GM10266 (cell line): ENCODE measurements around the gene DTD2.

Experiments used
- DNase-seq: peaks from one replicate; pipeline ENCODE4 v3.0.0; 2012; ENCODE audit errors: extremely low spot score
- TF ChIP-seq, protein P1 (sequence below): IDR thresholded peaks from 2 replicates; pipeline ENCODE4 v1.5.1; 2012; ENCODE audit warnings: mild to moderate bottlenecking, low read depth; ENCODE audit not compliant: control insufficient read depth, insufficient read depth; ENCODE audit errors: missing control alignments

DTD2 gene

DNA sequence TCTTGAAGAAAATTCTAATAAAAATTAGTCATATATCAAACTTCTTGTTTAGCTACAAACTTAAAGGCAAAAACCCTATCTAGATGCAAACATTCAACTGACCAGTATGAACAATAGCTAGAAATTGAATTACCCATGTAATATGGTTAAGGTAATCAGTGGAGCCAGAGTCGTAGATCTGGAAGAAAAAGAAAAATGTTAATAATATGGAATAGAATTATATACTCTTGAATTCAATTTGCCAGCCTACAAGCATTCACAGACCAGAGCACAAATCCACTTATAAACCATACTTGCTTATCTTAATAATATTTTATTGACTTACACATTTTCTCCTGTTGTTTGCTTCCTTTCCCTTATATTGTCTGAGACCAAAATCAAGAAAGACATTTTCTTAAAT lies 29.3 kb downstream of the DTD2 start:
- DNase-seq, result no peak
- TF ChIP-seq, protein P1, sequence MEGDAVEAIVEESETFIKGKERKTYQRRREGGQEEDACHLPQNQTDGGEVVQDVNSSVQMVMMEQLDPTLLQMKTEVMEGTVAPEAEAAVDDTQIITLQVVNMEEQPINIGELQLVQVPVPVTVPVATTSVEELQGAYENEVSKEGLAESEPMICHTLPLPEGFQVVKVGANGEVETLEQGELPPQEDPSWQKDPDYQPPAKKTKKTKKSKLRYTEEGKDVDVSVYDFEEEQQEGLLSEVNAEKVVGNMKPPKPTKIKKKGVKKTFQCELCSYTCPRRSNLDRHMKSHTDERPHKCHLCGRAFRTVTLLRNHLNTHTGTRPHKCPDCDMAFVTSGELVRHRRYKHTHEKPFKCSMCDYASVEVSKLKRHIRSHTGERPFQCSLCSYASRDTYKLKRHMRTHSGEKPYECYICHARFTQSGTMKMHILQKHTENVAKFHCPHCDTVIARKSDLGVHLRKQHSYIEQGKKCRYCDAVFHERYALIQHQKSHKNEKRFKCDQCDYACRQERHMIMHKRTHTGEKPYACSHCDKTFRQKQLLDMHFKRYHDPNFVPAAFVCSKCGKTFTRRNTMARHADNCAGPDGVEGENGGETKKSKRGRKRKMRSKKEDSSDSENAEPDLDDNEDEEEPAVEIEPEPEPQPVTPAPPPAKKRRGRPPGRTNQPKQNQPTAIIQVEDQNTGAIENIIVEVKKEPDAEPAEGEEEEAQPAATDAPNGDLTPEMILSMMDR, result no peak

DNA sequence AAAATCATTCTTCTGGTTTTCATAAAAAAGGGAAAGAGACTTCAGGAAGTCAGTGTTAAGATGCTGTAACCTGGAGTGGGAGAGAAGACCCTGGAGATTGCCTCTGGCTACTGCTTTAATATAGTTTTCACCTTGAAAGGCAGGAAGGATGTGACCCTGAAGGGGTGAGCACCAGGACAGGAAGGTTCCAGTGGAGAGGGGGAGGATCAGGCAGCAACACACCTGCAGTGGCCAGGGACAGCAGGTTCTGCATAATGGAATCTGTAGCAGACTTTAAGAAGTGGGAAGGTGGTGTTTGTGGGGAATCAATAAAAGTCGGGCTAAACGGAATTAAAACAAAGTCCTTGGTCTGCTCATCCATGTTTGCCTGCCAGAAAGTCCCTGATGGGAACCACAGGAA lies 30.6 kb downstream of the DTD2 start:
- TF ChIP-seq, protein P1, result no peak
- DNase-seq, result no peak

DNA sequence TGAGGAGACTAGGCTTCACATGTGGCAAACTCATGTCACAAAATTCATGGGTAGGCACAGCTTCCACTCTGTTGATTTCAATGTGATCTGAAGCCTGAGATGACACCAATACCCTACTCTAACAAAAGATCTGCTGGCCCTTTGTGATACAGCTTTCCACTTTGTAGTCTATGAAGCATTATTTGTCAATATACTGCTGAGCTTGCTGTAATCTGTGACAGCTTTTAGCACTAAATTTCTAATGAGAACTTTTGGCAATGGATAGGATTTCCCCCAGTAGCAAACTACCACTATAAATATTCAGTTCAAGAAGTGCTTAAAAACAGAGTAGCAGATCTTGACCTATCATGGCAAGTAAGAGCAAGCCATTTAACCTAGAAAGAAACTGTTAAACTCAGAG lies 31.4 kb downstream of the DTD2 start:
- DNase-seq, result no peak
- TF ChIP-seq, protein P1, result no peak

DNA sequence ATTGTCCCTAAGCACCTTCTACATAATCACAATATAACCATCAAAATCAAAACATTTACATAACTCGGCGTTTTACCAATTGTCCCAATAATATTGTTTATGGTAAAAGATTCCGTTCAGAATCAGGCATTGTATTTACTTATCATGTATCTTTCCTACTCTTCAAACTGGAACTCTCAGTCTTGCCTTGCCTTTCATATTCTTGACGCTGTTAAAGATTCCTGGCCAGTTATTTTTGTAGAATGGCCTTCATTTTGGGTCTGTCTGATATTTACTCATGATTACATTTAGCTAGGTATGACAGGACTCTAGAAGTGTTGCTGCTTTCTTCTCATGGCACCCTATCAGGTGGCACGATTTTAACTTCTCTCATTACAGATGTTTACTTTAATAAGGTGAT lies 36.1 kb downstream of the DTD2 start:
- no peak for DNase-seq
- TF ChIP-seq, protein P1, result no peak

DNA sequence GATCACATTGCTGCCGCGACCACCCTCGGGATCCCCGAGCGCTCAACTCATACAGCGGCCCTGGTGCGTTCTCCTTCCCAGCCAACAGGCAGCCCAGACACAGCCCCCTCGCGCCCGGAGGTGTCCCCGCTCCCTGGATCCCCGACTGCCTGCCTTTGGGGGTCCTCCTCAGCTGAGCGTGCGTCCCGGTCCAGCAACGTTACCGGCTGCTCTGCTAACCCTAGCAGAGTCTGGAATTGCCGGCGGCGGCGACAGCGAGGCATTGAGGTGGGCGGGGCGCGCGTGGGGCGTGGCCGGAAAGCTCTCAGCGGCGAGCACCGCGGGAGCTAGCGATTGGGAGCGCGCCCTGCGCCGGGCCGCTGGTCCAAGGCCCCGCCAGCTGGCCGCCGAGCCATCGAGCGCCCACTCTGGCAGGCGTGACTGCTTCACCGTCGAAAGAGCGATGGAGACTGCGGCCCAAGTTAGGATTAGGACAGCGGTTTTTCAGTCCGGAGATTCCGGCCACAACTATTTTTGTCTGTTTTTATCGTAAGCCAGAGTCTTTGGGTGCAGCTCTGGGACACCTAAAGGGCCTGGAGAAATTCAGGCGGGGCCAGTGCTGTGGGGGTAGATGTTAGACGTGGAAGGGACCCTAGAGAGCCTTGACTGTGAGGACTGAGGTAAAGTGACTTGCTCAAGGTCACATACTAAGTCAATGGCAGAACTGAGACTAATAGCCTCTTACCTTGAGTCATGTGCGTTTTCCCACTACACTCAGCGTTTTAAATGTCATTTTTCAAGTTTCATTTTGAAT lies 36.8 kb downstream of the DTD2 start, which contains the start of gene HEATR5A:
TSS of gene HEATR5A (minus strand) at position 232 of the 793 bp plus-strand sequence. CDS start 17,575 bp downstream, outside the sequence.
- DNase-seq, result peak; percentile 95
- TF ChIP-seq, protein P1, result peak; percentile 48

DNA sequence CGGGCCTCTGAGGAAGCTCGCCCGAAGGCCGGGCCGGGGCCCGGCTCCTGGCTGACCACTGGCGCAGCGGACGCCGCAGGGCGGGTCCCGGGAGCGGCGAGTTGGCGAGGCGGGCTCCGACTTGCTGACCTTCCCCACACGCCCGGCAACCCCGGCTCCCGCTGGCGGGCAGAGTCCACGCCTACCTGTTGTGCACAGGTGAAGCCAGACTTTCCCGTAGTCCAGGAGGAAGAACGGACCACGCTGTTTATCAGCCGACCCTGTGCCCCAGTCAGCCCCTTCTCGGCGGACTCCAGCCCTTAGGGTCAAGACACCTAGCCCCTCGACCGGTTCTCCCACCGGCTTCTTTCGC lies 37.4 kb downstream of the DTD2 start:
- peak; percentile 42 for DNase-seq
- TF ChIP-seq, protein P1, result no peak

DNA sequence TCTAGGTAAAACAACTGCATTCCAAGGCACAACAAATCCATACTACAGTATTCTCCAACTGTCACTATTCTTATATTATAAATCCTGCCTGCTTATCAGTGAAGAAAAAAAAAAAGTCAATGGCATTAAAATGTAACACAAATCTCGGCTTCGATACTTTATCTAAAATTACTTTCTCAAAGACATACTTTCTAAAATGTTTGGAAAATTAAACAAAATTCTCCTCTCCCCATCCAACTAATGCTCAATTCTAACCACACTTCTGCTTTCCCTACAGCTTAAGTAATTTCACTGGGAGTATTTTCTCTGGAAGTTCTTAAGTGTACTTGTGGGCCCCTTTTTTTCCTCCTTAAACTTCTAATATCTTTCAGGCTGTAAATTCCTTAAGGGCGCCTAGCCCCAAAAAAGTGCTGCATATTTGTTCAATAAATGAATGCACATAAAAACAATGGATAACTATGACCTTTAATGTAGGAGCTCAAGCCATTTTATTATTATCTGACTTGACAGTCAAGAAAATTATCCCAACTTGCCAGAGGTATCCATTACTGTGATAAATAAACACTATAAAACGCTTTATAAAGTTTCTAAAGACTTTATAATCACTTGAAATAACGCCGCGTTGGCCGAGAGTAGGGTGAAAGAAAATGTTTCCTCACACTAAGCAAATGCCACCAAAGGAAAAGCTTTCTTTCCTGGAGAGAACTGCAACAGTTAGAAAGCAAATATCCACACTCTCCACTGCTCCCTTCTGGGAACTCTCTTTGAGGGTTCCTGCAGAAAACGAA lies 37.9 kb downstream of the DTD2 start:
- TF ChIP-seq, protein P1, result no peak
- no peak for DNase-seq
